DOHH2 (cell line): ENCODE data around the gene TEAD3.
"Not testable (repeated sequence)": the region's sequence is repeated elsewhere in the genome, so short reads cannot be mapped to it uniquely, and the experiment has no call there.

Experiments
- H3F3A ChIP-seq: fragments of 200-600 bp; sonication (generic), shearing (Covaris generic); 2 replicates; pipeline ENCODE4 v1.6.0; 2016; ENCODE audit warnings: antibody characterized with exemption, mild to moderate bottlenecking; ENCODE audit not compliant: control insufficient read depth, insufficient read depth
- H3K27ac ChIP-seq: fragments of 200-600 bp; sonication (generic); 2 replicates; pipeline ENCODE4 v1.5.1; 2014; ENCODE audit warnings: low read depth, mild to moderate bottlenecking, low read length, moderate library complexity
- H3K27me3 ChIP-seq: fragments of 200-600 bp; sonication (generic); 2 replicates; pipeline ENCODE4 v1.6.1; 2014; ENCODE audit warnings: mild to moderate bottlenecking, low read length, mixed read lengths; ENCODE audit not compliant: control insufficient read depth
- H3K36me3 ChIP-seq: fragments of 200-600 bp; sonication (generic); 2 replicates; pipeline ENCODE4 v1.6.1; 2014; ENCODE audit warnings: mild to moderate bottlenecking, low read length, moderate library complexity, mixed read lengths; ENCODE audit not compliant: control insufficient read depth
- H3K4me1 ChIP-seq: fragments of 200-600 bp; sonication (generic); 2 replicates; pipeline ENCODE4 v1.6.1; 2014; ENCODE audit warnings: mild to moderate bottlenecking, low read length, mixed read lengths; ENCODE audit not compliant: control insufficient read depth
- H3K4me2 ChIP-seq: fragments of 200-600 bp; sonication (generic); 2 replicates; pipeline ENCODE4 v1.6.0; 2014; ENCODE audit warnings: mild to moderate bottlenecking, low read length, moderate library complexity
- H3K4me3 ChIP-seq: fragments of 200-600 bp; sonication (generic); 2 replicates; pipeline ENCODE4 v1.5.1; 2014; ENCODE audit warnings: mild to moderate bottlenecking, low read length, mixed read lengths
- H3K79me2 ChIP-seq: fragments of 200-600 bp; sonication (generic); 2 replicates; pipeline ENCODE4 v1.6.1; 2014; ENCODE audit warnings: mild to moderate bottlenecking, low read length, mixed read lengths; ENCODE audit not compliant: control insufficient read depth
- H3K9me2 ChIP-seq: fragments of 200-600 bp; sonication (generic); replicated peaks from 2 replicates; pipeline ENCODE4 v1.6.1; 2014; ENCODE audit warnings: mild to moderate bottlenecking, low read length, mixed read lengths; ENCODE audit not compliant: control insufficient read depth
- H3K9me3 ChIP-seq: fragments of 200-600 bp; sonication (generic); 2 replicates; pipeline ENCODE4 v1.6.1; 2014; ENCODE audit warnings: antibody characterized with exemption, low read length, mixed read lengths; ENCODE audit not compliant: control insufficient read depth, insufficient read depth
- H4K20me1 ChIP-seq: fragments of 200-600 bp; sonication (generic); 2 replicates; pipeline ENCODE4 v1.6.0; 2014; ENCODE audit warnings: low read depth, mild to moderate bottlenecking, antibody characterized with exemption, low read length, moderate library complexity; ENCODE audit not compliant: control insufficient read depth, insufficient read depth
- EZH2phosphoT487 ChIP-seq: fragments of 200-600 bp; sonication (generic); IDR thresholded peaks from 2 replicates; pipeline ENCODE4 v1.6.1; 2017; ENCODE audit warnings: borderline replicate concordance, mild to moderate bottlenecking, antibody characterized with exemption, low read length, moderate library complexity, mixed read lengths
- TF ChIP-seq, protein P1 (sequence below): fragments of 200-600 bp; sonication (generic); IDR thresholded peaks from one replicate; pipeline ENCODE4 v1.5.1; 2014; ENCODE audit warnings: antibody characterized with exemption, mild to moderate bottlenecking, low read depth, low read length; ENCODE audit not compliant: poor library complexity, severe bottlenecking

TEAD3 gene

DNA sequence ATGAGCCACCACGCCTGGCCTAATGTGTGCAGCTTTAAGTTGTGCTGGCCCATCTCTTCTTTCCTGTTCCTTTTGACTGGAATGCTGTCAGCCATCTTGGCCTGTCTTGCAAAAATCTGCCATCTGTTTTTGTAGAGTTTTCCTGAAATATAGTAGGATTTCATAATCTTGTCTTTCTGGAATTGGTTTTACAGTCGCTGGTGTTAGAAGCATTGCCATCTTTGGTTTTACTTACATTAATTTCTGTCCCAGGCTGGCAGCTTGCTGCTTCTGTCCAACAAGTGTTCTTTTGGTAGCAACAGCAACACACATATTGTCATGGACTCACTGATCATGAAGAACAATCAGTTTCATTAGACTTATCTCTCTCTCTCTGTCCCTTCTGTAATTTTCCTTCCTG, 45.0 kb upstream of the TEAD3 start:
- no peaks in the 10 kb centered on the region for H3K79me2 ChIP-seq
- H3F3A ChIP-seq: no peaks in the 10 kb centered on the region
- no peak overlapping the region for H3K27ac ChIP-seq
- H4K20me1 ChIP-seq: no peaks in the 10 kb centered on the region
- no peaks in the 10 kb centered on the region for H3K27me3 ChIP-seq
- H3K9me3 ChIP-seq: no peaks in the 10 kb centered on the region
- H3K4me2 ChIP-seq: no peak overlapping the region
- H3K36me3 ChIP-seq: no peaks in the 10 kb centered on the region
- TF ChIP-seq, protein P1, sequence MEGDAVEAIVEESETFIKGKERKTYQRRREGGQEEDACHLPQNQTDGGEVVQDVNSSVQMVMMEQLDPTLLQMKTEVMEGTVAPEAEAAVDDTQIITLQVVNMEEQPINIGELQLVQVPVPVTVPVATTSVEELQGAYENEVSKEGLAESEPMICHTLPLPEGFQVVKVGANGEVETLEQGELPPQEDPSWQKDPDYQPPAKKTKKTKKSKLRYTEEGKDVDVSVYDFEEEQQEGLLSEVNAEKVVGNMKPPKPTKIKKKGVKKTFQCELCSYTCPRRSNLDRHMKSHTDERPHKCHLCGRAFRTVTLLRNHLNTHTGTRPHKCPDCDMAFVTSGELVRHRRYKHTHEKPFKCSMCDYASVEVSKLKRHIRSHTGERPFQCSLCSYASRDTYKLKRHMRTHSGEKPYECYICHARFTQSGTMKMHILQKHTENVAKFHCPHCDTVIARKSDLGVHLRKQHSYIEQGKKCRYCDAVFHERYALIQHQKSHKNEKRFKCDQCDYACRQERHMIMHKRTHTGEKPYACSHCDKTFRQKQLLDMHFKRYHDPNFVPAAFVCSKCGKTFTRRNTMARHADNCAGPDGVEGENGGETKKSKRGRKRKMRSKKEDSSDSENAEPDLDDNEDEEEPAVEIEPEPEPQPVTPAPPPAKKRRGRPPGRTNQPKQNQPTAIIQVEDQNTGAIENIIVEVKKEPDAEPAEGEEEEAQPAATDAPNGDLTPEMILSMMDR: no peak
- no peak for TF ChIP-seq EZH2phosphoT487
- no peaks in the 10 kb centered on the region for H3K9me2 ChIP-seq
- no peaks in the 10 kb centered on the region for H3K4me1 ChIP-seq
- no peak overlapping the region for H3K4me3 ChIP-seq

DNA sequence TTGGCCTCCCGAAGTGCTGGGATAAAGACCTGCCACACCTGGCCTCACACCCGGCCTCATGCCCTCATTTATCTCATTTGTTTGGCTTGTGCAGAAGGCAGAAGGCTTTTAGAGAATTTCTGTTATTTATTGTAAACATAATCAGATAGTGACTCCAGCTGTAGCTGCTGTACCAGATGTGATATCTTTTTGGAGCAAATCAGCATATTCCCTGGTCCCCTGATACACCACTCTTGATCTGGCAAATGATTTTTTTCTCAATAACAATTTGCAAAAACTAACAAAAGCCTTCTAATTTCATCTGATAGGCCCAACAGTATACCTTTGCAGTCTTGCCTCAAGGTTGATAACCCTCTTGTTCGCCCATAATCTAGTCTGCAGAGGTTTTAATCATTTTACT, 42.3 kb upstream of the TEAD3 start:
- TF ChIP-seq EZH2phosphoT487: no peak
- TF ChIP-seq, protein P1: no peak
- Histone ChIP-seq H3K27ac (no peak overlapping the region), H3K79me2 (no peaks in the 10 kb centered on the region), H3F3A (no peaks in the 10 kb centered on the region), H3K9me3 (no peaks in the 10 kb centered on the region), H3K4me2 (no peak overlapping the region), H3K4me1 (no peaks in the 10 kb centered on the region), H3K9me2 (no peaks in the 10 kb centered on the region), H3K36me3 (no peaks in the 10 kb centered on the region), H3K4me3 (no peak overlapping the region), H4K20me1 (no peaks in the 10 kb centered on the region), H3K27me3 (no peaks in the 10 kb centered on the region; the same call in 1 of the 2 replicates)

DNA sequence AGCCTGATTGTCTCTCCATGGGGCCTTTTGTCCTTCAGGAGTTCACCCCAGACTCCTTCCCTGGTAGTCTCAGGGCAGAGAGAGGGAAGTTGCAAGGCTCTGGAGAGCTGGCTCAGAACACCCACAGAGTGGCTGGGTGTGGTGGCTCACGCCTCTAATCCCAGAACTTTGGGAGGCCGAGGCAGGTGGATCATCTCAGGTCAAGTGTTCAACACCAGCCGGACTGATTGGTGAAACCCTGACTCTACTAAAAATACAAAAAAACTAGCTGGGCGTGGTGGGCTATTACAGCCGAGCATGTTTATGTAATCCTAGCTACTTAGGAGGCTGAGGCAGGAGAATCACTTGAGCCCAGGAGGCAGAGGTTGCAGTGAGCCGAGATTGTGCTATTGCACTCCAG, 39.0 kb upstream of the TEAD3 start:
- H3K27me3 ChIP-seq, H3K4me2 ChIP-seq, H3K4me3 ChIP-seq: not testable (repeated sequence)

DNA sequence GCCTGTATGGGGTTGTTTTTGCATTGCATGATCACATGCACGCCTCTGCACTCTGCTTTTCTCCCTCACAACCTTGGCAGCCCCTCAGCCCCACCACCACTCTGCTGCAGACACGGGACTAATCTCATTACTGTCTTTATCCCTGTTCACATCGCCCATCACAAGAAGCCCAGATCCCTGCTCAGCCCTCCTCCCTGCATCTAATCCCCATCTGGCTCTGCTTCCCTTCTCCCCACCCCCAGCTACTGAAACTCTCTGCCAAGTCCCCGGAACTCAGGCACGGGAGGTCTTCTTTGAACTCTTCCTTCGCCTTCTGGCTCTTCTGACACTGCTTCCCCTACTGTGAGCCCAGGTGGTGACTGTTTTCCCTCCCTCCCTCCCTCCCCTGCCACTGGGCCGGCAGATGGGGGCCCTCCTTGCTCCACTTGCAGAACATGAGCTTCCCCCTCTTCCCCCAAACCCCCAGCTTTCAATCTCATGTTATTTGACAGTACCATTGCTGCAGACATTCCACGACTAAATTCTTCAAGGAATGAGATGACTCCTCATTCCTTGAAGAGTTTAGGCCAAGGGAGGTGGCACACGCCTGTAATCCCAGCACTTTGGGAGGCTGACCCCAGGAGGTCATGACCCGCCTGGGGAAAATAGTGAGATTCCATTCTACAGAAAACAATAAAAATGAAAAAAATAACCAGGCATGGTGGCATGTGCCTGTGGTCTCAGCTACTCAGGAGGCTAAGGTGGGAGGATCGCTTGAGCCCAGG, 37.7 kb upstream of the TEAD3 start:
- peaks cover 4% of the 10 kb centered on the region; the same call in 1 of the 2 replicates for H3K27me3 ChIP-seq
- no peaks in the 10 kb centered on the region for H3K4me1 ChIP-seq
- TF ChIP-seq, protein P1: no peak
- no peak for TF ChIP-seq EZH2phosphoT487
- H3K36me3 ChIP-seq: no peaks in the 10 kb centered on the region
- no peaks in the 10 kb centered on the region for H3F3A ChIP-seq
- no peak overlapping the region for H3K4me3 ChIP-seq
- no peak overlapping the region for H3K27ac ChIP-seq
- no peak overlapping the region for H3K4me2 ChIP-seq
- H4K20me1 ChIP-seq: no peaks in the 10 kb centered on the region
- H3K79me2 ChIP-seq: no peaks in the 10 kb centered on the region
- no peaks in the 10 kb centered on the region for H3K9me2 ChIP-seq
- H3K9me3 ChIP-seq: no peaks in the 10 kb centered on the region

More for the DNA sequence above, 39.0 kb upstream of the TEAD3 start:
- H3K9me3 ChIP-seq, H3K4me1 ChIP-seq, H3F3A ChIP-seq, H3K9me2 ChIP-seq, H3K79me2 ChIP-seq, H3K27ac ChIP-seq, H4K20me1 ChIP-seq, H3K36me3 ChIP-seq: not testable (repeated sequence)
